GM19467 (cell line): ENCODE measurements around the gene CYP26C1.

Experiments
- ATAC-seq: cut with Tn5 transposase; IDR thresholded peaks from one replicate; pipeline ENCODE4 v1.9.1; 2021; ENCODE audit warnings: mild to moderate bottlenecking, moderate library complexity; ENCODE audit not compliant: unreplicated experiment

Gene CYP26C1

DNA sequence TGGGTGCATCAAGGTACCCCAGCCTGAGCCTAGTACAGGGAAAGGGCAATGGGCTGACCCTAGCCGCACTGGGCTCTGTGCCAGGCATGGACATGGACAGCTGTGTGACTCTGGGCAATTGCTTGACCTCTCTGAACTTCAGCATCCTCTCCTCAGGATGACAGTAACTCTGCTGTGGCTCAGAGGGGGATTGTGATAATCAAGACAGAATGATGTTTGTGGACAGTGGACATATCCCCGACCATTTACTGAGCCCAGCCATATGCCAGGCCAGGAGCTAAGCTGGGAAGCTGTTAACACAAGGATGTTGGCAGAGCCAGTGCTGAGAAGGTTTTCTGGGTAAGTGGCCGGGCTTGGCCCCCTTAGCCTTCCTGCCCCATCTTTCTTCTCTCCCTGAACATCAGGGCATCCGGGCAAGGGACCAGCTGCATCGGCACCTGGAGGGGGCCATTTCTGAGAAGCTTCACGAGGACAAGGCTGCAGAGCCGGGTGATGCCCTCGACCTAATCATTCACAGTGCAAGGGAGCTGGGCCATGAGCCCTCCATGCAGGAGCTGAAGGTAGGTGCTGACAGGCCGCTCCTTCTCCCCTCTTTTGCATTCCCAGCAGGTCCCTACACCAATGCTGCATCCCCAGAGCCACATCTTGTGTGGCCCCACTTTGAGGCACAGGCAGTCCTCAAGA is 3.5 kb downstream of the CYP26C1 start:
- no peak for ATAC-seq

DNA sequence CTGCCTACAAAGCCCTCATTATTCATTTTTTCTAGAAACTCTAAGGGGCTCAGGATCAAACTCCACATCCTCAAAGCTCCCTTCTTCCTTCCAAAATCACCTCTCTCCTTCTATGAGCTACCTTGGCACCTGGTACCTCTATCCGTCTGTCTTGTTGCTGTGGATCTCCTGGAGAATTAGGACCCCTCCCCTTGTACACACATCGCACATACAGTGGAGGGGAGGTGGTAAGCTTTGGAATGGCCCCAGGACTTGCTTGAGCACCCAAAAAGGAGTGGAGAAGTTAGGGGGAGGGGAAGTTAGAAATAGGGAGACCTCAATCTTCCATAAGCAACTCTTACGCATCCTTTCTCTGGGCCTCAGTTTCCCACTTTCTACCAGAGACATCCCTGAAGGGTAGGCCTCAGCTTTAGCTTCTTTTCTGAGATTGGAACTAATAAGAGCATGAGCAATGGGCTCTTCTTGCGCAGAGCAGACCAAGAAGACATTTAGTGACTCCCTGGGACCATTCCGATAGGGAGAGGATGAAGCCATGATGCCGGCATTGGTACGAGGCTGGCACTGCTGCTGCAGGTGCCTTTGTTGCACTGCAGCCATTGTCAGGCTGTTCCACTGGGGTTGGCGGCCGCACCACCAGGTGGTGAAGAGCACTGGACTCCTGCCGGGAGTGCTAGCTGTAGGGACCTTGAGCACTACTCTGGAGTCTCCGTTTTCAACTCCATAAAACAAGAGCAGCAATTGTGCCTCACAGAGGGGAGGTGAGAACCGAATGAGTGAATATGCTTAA is 4.5 kb downstream of the CYP26C1 start:
- ATAC-seq, result no peak

DNA sequence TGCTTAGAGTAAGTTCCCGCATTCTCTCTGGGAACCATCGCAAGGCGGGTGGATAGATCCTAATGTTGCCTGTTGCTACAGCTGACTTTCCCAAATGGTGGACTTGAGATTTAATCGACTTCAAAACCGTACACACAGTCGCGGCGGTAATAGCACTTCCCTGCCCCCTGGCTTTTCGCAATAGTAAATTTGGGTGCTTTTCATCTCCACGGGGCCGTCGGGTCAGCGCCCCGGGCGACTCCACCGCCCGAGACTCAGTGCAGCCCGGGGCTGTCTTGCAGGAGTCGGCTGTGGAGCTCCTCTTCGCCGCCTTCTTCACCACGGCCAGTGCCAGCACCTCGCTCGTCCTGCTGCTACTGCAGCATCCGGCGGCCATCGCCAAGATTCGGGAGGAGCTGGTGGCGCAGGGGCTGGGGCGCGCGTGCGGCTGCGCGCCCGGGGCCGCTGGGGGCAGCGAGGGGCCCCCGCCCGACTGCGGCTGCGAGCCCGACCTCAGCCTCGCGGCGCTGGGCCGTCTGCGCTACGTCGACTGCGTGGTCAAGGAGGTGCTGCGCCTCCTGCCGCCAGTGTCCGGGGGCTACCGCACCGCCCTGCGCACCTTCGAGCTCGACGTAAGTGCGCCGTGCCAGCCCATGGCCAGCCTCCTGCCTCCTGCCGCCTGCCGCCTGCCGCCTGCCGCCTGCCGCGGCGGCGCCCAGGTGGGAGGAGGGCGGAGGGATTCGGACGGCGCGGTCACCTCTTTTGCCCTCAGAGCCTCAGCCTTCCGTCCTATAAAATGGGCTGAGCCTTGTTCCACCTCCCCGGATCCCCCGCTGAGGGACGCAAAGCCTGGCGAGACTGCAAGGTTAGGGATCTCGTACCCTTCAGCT is 5.3 kb downstream of the CYP26C1 start:
- ATAC-seq, result no peak

- no peak for ATAC-seq
These were observed 5.9 kb downstream of the CYP26C1 start for GRCh38 chr10:93066544-93066913.

DNA sequence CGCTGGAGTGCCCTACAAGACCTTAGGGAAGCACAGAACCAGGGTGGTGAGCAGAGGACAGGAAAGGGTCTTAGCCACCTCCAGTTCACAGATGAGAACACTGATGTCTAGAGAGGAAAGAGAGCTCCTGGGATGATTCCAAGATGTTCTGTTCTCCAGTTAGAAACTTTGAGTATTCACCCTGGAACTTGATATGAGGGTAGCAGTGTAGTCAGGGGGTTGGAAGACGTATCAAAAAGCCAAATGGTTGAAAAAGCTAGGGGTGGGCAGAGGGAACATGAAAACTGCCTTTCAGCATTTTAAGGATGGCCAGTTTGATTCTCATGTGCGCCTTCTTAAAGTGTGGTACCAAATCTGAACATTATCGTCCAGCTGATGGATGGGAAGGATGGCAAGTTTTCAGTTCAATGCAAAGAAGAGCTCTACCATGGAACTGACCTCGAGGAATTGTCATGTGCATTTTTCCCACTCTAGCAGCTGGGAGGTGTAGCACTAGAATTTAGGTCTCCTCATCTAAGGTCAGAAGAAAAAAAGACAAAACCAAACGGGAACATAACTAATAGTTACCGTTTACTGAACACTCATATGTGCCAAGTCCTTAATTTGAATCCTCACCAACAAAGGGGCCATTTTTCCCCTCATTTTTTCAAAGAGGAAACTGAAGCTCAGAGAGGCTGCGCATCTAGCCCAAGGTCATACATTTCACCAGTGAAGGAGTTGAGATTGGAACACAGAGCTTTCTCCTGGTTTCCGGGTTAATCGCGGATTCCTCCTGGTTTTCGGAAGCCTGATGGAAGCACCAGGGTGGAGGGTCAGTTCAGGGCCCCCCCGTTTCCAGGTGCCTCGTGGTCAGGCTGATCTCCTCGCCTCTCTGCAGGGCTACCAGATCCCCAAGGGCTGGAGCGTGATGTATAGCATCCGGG is 7.1 kb downstream of the CYP26C1 start:
- no peak for ATAC-seq

DNA sequence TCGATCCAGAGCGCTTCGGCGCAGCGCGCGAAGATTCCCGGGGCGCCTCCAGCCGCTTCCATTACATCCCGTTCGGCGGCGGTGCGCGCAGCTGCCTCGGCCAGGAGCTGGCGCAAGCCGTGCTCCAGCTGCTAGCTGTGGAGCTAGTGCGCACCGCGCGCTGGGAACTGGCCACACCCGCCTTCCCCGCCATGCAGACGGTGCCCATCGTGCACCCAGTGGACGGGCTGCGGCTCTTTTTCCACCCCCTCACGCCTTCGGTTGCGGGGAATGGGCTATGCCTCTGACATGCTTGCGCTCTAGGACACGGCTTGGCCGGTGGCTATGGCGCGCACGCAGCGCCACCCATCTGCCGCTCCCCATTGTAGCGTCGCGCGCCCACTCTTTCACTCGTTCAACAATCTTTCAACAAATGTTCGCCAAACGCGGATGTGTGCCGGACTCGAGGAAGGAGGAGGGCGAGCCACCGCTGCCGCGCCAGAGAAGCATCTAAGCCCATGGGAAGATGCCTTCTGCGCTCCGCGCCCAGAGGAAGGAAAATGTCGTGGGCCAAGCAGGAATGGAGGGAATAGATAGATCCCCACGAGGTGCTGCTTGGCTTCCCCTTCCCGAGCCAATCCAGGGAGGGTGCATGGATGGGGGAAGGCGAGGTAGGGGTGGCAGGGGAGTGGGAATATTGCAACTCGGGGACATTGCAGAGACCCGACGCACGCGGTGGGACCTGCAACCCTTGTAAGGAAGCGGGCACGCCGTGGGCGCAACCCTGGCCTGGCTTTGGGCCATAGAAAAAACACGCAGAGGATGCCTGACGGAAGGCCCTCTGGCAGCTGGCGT is 8.0 kb downstream of the CYP26C1 start:
- ATAC-seq, result no peak

DNA sequence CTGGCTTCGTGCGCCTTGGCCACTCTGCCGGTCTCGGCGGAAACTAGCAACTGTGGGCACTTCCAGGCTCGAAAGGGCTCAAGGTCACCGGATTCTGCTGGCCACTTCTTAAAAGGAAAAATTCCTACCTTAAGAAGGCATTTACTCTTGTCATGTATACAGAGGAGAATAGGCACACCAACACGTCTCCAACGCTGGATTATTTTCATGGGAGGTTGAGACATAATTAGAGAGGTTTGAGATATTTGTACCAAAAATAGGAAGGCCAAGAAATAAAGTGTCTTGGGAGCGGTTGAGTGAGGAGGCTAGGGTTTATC is 8.6 kb downstream of the CYP26C1 start:
- no peak for ATAC-seq

GRCh38 chr10:93070378-93071176 is 10.0 kb downstream of the CYP26C1 start:
- no peak for ATAC-seq

GRCh38 chr10:93071177-93071472 is 10.5 kb downstream of the CYP26C1 start:
- no peak for ATAC-seq

GRCh38 chr10:93071674-93072224 is 11.2 kb downstream of the CYP26C1 start:
- no peak for ATAC-seq

DNA sequence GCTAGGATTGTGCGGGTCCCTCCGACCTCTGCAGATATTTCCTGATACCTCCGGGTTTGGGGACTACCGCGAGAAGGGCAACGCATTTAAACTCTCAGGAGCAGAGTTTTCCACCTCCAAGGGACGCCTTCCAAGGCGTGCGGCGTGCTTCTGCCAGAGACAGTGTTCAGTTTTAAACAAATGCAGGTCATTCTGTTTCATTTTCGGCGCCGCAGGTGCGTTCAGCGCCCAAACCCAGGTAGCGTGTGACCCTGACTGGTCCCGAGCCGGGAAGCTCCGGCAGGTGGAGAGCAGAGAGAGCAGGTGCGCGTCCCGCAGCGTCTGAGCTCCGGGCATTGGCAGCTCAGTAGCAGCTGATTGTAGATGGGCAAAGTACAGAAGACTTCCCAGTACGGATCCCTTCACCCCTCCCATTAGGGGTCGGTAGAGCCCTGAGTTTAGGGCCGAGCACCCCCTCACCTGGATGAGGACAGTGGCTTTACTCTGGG is 11.7 kb downstream of the CYP26C1 start:
- ATAC-seq, result no peak

GRCh38 chr10:93072713-93073538 is 12.3 kb downstream of the CYP26C1 start:
- no peak for ATAC-seq

GRCh38 chr10:93073539-93074146 is 13.0 kb downstream of the CYP26C1 start, which contains the start of gene CYP26A1:
TSS of gene CYP26A1 (plus strand) at chr10:93073893. CDS start at chr10:93073935, 42 bp downstream.
- no peak for ATAC-seq

DNA sequence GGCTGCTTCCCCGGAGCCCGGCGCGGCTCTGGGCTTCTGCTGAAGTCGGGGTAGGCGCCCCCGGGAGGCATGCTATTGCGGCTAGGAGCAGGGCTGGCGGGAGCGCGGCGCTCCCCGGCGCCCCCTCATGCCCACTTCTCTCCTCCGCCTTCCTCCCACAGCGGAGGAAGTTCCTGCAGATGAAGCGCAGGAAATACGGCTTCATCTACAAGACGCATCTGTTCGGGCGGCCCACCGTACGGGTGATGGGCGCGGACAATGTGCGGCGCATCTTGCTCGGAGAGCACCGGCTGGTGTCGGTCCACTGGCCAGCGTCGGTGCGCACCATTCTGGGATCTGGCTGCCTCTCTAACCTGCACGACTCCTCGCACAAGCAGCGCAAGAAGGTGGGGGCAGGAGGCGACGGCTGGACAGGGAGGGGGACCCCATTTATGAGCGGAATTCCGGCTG is 13.6 kb downstream of the CYP26C1 start:
- no peak for ATAC-seq

GRCh38 chr10:93074597-93075368 is 14.2 kb downstream of the CYP26C1 start:
- ATAC-seq, result no peak
